MM.1S (cell line): Measurements from ENCODE around the gene HADH.
"Not testable (repeated sequence)": the region's sequence is repeated elsewhere in the genome, so short reads cannot be mapped to it uniquely, and the experiment has no call there.

Experiments used
- DNase-seq: peaks from one replicate; pipeline ENCODE4 v3.0.0-alpha.2; 2015
- H2AFZ ChIP-seq: fragments of 300-600 bp; sonication (generic); 2 replicates; pipeline ENCODE4 v1.6.0; 2016; ENCODE audit warnings: antibody characterized with exemption, low read length
- H3F3A ChIP-seq: fragments of 300-600 bp; sonication (generic); 2 replicates; pipeline ENCODE4 v1.6.1; 2016; ENCODE audit warnings: mild to moderate bottlenecking, antibody characterized with exemption, low read length, moderate library complexity, mixed read lengths; ENCODE audit not compliant: insufficient read depth
- H3K27ac ChIP-seq: fragments of 300-600 bp; sonication (generic); 2 replicates; pipeline ENCODE4 v1.5.1; 2016; ENCODE audit warnings: mild to moderate bottlenecking, low read length
- H3K27me3 ChIP-seq: fragments of 300-600 bp; sonication (generic); replicated peaks from 2 replicates; pipeline ENCODE4 v1.6.0; 2016; ENCODE audit warnings: low read length; ENCODE audit not compliant: insufficient read depth
- H3K36me3 ChIP-seq: fragments of 300-600 bp; sonication (generic); replicated peaks from 2 replicates; pipeline ENCODE4 v1.6.1; 2016; ENCODE audit warnings: mild to moderate bottlenecking, low read length, mixed read lengths; ENCODE audit not compliant: insufficient read depth
- H3K4me1 ChIP-seq: fragments of 300-600 bp; sonication (generic); 2 replicates; pipeline ENCODE4 v1.6.1; 2016; ENCODE audit warnings: low read length, mixed read lengths
- H3K4me2 ChIP-seq: fragments of 300-600 bp; sonication (generic); 2 replicates; pipeline ENCODE4 v1.6.0; 2016; ENCODE audit warnings: low read depth, low read length
- H3K4me3 ChIP-seq: fragments of 300-600 bp; sonication (generic); 2 replicates; pipeline ENCODE4 v1.5.1; 2016; ENCODE audit warnings: low read length, mixed read lengths
- H3K79me2 ChIP-seq: fragments of 300-600 bp; sonication (generic); 2 replicates; pipeline ENCODE4 v1.6.1; 2016; ENCODE audit warnings: mixed run types, low read length, mixed read lengths
- H3K9ac ChIP-seq: fragments of 300-600 bp; sonication (generic); 2 replicates; pipeline ENCODE4 v1.6.1; 2016; ENCODE audit warnings: low read length, mixed read lengths
- H3K9me2 ChIP-seq: fragments of 300-600 bp; sonication (generic); replicated peaks from 2 replicates; pipeline ENCODE4 v1.6.1; 2016; ENCODE audit warnings: mild to moderate bottlenecking, low read length, mixed read lengths; ENCODE audit not compliant: insufficient read depth
- H3K9me3 ChIP-seq: fragments of 300-600 bp; sonication (generic); replicated peaks from 2 replicates; pipeline ENCODE4 v1.6.1; 2016; ENCODE audit warnings: mild to moderate bottlenecking, low read length, mixed read lengths; ENCODE audit not compliant: insufficient read depth
- H4K20me1 ChIP-seq: fragments of 300-600 bp; sonication (generic); 2 replicates; pipeline ENCODE4 v1.6.1; 2016; ENCODE audit warnings: mild to moderate bottlenecking, low read length, moderate library complexity, mixed read lengths; ENCODE audit not compliant: insufficient read depth
- CTCF ChIP-seq: fragments of 300-600 bp; sonication (generic); IDR thresholded peaks from 2 replicates; pipeline ENCODE4 v1.5.1; 2016; ENCODE audit warnings: antibody characterized with exemption, low read length, mixed read lengths
- EZH2 ChIP-seq: fragments of 300-600 bp; sonication (generic); optimal IDR thresholded peaks from 2 replicates; pipeline ENCODE3; 2017; ENCODE audit warnings: low read depth, mild to moderate bottlenecking, antibody characterized with exemption, low read length, mixed read lengths
- EZH2phosphoT487 ChIP-seq: fragments of 300-600 bp; sonication (generic); IDR thresholded peaks from 2 replicates; pipeline ENCODE4 v1.6.1; 2018; ENCODE audit warnings: antibody characterized with exemption, low read length

HADH gene

DNA sequence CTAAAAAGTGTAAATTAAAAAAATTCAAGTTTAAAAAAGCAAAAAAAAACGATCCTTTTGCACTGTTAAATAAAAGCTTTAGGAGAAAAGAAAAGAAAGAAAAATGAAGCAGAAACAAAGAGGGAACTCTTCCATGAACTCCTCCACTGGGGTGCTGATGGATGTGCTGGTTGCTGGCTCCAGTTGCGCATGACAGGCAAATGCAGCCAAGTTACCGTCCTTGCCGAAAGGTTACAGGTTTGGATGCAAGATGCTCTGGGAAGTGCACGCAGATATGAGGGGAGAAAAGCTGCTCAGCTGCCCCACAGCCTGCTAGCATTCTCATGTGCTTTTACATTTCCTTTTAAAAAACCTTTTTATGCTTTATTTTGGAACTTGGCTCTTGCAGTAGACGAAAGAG, 58.5 kb downstream of the HADH start:
- no peak overlapping the region for H2AFZ ChIP-seq
- H3K27me3 ChIP-seq, result no peaks in the 10 kb centered on the region
- DNase-seq, result no peak
- no peak overlapping the region for H3K4me3 ChIP-seq
- H3K9me3 ChIP-seq, result no peaks in the 10 kb centered on the region
- H3K79me2 ChIP-seq, result no peaks in the 10 kb centered on the region; the same call in 1 of the 2 replicates
- TF ChIP-seq EZH2 (no peak), CTCF (no peak), EZH2phosphoT487 (no peak)
- 0 out of 2 replicates have a peak, but pooled peaks cover 4% of the 10 kb centered on the region for H3K36me3 ChIP-seq
- no peaks in the 10 kb centered on the region for H3F3A ChIP-seq
- H3K9ac ChIP-seq, result no peak overlapping the region
- H3K4me2 ChIP-seq, result no peak overlapping the region
- H3K27ac ChIP-seq, result no peak overlapping the region
- H3K4me1 ChIP-seq, result peaks cover 5% of the 10 kb centered on the region
- H3K9me2 ChIP-seq, result no peaks in the 10 kb centered on the region
- no peaks in the 10 kb centered on the region for H4K20me1 ChIP-seq

- no peaks in the 10 kb centered on the region for H3F3A ChIP-seq
- H4K20me1 ChIP-seq, result no peaks in the 10 kb centered on the region
- no peaks in the 10 kb centered on the region for H3K79me2 ChIP-seq
- peaks cover 14% of the 10 kb centered on the region for H3K4me1 ChIP-seq
- H3K9me2 ChIP-seq, result no peaks in the 10 kb centered on the region
- H3K4me2 ChIP-seq, result no peak overlapping the region
- no peak overlapping the region for H3K9ac ChIP-seq
- no peak overlapping the region for H2AFZ ChIP-seq
- DNase-seq, result no peak
- H3K27ac ChIP-seq, result no peak overlapping the region
- TF ChIP-seq EZH2phosphoT487 (no peak), CTCF (no peak), EZH2 (no peak)
- H3K36me3 ChIP-seq, result 0 out of 2 replicates have a peak, but pooled peaks cover 4% of the 10 kb centered on the region
- no peak overlapping the region for H3K4me3 ChIP-seq
- no peaks in the 10 kb centered on the region for H3K9me3 ChIP-seq
- no peaks in the 10 kb centered on the region for H3K27me3 ChIP-seq
Measured at GRCh38 chr4:108048997-108049396, 59.3 kb downstream of the HADH start.

GRCh38 chr4:108049406-108049805, 59.7 kb downstream of the HADH start:
- Histone ChIP-seq H3K9me3 (no peaks in the 10 kb centered on the region), H3K4me3 (no peak overlapping the region), H3K27ac (no peak overlapping the region), H3K36me3 (0 out of 2 replicates have a peak, but pooled peaks cover 8% of the 10 kb centered on the region), H3F3A (no peaks in the 10 kb centered on the region), H3K79me2 (no peaks in the 10 kb centered on the region), H3K27me3 (no peaks in the 10 kb centered on the region), H4K20me1 (no peaks in the 10 kb centered on the region), H3K4me2 (no peak overlapping the region), H3K9me2 (no peaks in the 10 kb centered on the region), H3K4me1 (peaks cover 16% of the 10 kb centered on the region), H2AFZ (no peak overlapping the region), H3K9ac (no peak overlapping the region)
- DNase-seq, result no peak
- TF ChIP-seq EZH2 (no peak), CTCF (no peak), EZH2phosphoT487 (no peak)

DNA sequence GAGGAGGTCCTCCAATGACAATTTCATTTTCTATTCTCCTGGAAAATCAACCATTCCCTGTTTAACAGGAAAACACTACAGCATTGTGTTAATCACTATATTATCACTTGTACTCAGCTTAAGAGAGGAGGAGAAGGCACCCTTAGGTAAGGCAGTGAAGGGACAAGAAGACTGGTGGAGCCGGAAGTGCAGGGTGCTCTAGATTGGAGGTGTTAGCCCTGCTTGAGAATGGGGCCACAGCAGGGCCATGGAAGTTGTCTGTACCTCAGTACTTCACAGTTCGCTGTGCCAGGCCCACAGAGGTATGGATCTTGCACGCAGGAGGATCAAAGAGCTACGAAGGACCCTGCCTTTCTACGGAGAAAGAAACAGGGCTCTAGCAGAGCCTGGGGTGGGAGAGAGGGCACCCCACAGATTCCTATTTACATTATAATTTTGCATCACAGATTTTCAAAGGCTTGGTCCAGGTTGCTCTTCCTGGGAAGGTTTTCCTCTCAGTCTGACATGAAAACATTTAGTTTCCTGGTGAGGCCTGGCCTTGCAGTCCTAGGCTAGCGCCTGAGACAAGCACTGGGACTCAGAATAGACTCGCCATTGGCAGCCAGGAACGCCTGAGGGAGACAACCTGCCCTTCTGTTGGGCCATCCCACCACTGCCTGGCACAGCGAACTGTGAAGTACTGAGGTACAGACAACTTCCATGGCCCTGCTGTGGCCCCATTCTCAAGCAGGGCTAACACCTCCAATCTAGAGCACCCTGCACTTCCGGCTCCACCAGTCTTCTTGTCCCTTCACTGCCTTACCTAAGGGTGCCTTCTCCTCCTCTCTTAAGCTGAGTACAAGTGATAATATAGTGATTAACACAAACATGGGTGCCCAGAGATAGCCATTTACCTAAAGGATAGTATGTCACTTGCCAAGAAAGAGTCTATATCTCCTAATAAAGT, 60.8 kb downstream of the HADH start:
- H3K36me3 ChIP-seq, H3K9me2 ChIP-seq, H3K9me3 ChIP-seq, H3K27me3 ChIP-seq, H2AFZ ChIP-seq, H3K79me2 ChIP-seq, H3F3A ChIP-seq, H3K4me3 ChIP-seq, DNase-seq, H4K20me1 ChIP-seq, H3K27ac ChIP-seq, H3K4me2 ChIP-seq, H3K9ac ChIP-seq: not testable (repeated sequence)
- H3K4me1 ChIP-seq, result peaks cover 16% of the 10 kb centered on the region
